ACC112 (cell line): ENCODE results near the gene MAST4.

Experiments used
- H2AFZ ChIP-seq: fragments of 200-600 bp; sonication (generic); one replicate; pipeline ENCODE4 v1.6.0; 2017; ENCODE audit warnings: antibody characterized with exemption, low read length; ENCODE audit not compliant: unreplicated experiment
- H3K27ac ChIP-seq: fragments of 200-600 bp; sonication (generic); 2 replicates; pipeline ENCODE4 v1.5.1; 2014; ENCODE audit warnings: low read depth, mild to moderate bottlenecking, antibody characterized with exemption, low read length, moderate library complexity
- H3K27me3 ChIP-seq: fragments of 200-600 bp; sonication (generic); 2 replicates; pipeline ENCODE4 v1.6.1; 2014; ENCODE audit warnings: mild to moderate bottlenecking, antibody characterized with exemption, low read length, moderate library complexity, mixed read lengths; ENCODE audit not compliant: insufficient read depth
- H3K36me3 ChIP-seq: fragments of 200-600 bp; sonication (generic); 2 replicates; pipeline ENCODE4 v1.6.1; 2016; ENCODE audit warnings: mild to moderate bottlenecking, antibody characterized with exemption, low read length, moderate library complexity, mixed read lengths; ENCODE audit not compliant: insufficient read depth
- H3K4me1 ChIP-seq: fragments of 200-600 bp; sonication (generic); one replicate; pipeline ENCODE4 v1.6.1; 2016; ENCODE audit warnings: low read length, mixed read lengths; ENCODE audit not compliant: insufficient read depth, unreplicated experiment, control insufficient read depth
- H3K4me3 ChIP-seq: fragments of 200-600 bp; sonication (generic); 2 replicates; pipeline ENCODE4 v1.5.1; 2014; ENCODE audit warnings: mild to moderate bottlenecking, low read depth, low read length
- H3K79me2 ChIP-seq: fragments of 200-600 bp; sonication (generic); one replicate; pipeline ENCODE4 v1.6.0; 2016; ENCODE audit warnings: low read length; ENCODE audit not compliant: control insufficient read depth, unreplicated experiment, insufficient read depth

The MAST4 gene

DNA sequence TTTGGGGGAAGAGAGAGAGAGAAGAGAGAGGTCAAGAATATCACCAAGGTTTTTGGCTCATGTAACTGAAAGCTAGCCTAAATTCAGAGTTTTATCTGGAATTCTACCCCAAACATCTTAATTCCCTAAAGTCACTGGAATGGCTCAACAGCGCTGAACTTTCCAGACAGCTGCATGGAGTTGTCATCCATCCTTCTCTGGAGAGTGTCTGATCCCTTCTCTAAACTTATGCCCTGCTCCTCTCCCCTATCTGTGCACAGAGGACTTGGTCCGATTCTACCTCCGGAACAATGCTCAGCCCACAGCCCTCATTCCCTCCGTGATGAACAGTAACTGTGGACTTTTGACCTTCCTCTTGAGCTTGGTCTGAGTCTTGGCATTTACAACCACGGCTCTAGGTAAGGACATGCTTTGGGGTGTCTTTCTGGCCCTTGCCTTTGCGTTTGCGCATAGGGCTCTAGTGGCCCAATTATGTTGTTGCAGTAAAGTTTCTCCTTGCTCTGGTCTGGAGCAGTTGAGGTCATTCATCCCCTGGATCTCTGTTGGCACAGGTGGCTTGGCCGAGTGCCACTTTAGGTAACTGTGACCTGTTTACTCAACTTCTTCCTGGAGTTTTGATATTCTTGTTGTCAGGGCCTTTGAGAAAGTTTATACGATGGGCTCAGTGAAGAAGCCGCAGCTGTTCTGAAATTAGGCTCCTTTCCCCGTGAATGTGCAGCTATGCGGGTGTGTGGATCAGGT is 618.7 kb downstream of the MAST4 start:
- Histone ChIP-seq H3K27ac (no peak overlapping the region), H3K4me1 (peaks cover 16% of the 10 kb centered on the region), H3K27me3 (no peaks in the 10 kb centered on the region), H2AFZ (no peak overlapping the region), H3K4me3 (no peak overlapping the region), H3K36me3 (no peaks in the 10 kb centered on the region), H3K79me2 (no peaks in the 10 kb centered on the region)

- H3K4me1 ChIP-seq, result peaks cover 16% of the 10 kb centered on the region
- H3K27me3 ChIP-seq, result no peaks in the 10 kb centered on the region
- H3K4me3 ChIP-seq, result peak overlapping the region; percentile 50
- no peak overlapping the region for H3K27ac ChIP-seq
- no peaks in the 10 kb centered on the region for H3K79me2 ChIP-seq
- H3K36me3 ChIP-seq, result no peaks in the 10 kb centered on the region
- peak overlapping the region; percentile 83 for H2AFZ ChIP-seq
These were observed 619.6 kb downstream of the MAST4 start for GRCh38 chr5:67215519-67216471.

DNA sequence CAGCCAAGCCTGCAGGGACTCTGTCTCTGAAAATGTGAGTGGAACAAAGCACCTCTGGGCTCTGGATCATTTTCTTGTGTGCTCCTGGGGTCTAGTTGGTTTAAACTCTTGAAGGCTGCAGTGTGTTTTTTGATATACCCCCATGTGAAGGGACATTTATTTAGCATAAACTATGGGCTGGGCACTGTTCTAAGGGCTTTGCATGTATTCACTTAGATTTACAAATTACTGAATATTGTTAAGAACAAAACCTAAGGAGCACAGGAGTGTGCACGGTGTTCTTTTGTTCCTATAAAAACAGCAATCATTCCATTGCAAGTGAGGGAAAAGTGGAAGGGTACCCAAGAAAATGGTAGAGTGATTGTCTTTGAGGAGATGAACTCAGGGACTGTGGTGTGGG is 620.4 kb downstream of the MAST4 start:
- 0 out of 2 replicates have a peak overlapping the region, but pooled peaks have one; percentile 50 for H3K4me3 ChIP-seq
- peaks cover 16% of the 10 kb centered on the region for H3K4me1 ChIP-seq
- H3K27me3 ChIP-seq, result no peaks in the 10 kb centered on the region
- H3K27ac ChIP-seq, result no peak overlapping the region
- H3K36me3 ChIP-seq, result no peaks in the 10 kb centered on the region
- H2AFZ ChIP-seq, result peak overlapping the region; percentile 83
- no peaks in the 10 kb centered on the region for H3K79me2 ChIP-seq
